HG02571 (cell line): ENCODE data around the gene EZH1.
"Not testable (repeated sequence)": the region's sequence is repeated elsewhere in the genome, so short reads cannot be mapped to it uniquely, and the experiment has no call there.

Source experiments
- ATAC-seq: cut with Tn5 transposase; IDR thresholded peaks from one replicate; pipeline ENCODE4 v1.9.1; 2021; ENCODE audit warnings: mild to moderate bottlenecking, moderate library complexity; ENCODE audit not compliant: unreplicated experiment

The EZH1 gene

DNA sequence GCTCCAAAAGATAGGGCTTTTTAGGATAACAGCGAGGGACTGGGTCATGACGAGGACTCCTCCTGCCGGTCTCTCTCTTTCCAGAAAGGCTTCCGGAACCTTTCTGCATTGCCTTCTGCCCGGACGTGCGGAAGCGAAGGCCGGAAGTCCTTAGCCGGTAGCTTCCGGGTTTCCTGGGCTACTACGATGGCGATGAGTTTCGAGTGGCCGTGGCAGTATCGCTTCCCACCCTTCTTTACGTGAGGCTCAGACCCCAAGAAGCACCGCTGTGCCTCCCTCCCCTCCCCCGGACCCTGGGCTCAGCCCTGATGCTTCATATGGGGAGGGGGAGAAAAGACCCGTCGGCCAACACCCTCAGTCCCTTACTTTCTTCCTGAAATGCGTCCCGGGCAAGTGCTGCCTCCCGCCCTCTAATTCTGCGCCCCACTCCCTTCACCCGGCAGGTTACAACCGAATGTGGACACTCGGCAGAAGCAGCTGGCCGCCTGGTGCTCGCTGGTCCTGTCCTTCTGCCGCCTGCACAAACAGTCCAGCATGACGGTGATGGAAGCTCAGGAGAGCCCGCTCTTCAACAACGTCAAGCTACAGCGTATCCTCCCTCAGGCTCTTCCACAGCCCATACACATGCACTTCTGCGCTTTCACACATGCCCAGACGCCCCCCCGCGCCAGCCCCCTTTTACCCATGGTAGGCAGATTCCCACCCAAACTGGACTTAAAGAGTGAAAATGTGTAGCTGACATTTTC lies 28.6 kb upstream of the EZH1 start, which contains the start of gene VPS25:
TSS of gene VPS25 (plus strand) at position 160 of the 746 bp plus-strand sequence. CDS start at position 187, 27 bp downstream.
- ATAC-seq, result peak; percentile 79

GRCh38 chr17:42772945-42773289 lies 28.1 kb upstream of the EZH1 start:
- ATAC-seq, result no peak

- ATAC-seq, result not testable (repeated sequence)
Observed at GRCh38 chr17:42769964-42770363, 25.1 kb upstream of the EZH1 start.

GRCh38 chr17:42768006-42768405 lies 23.2 kb upstream of the EZH1 start:
- not testable (repeated sequence) for ATAC-seq

DNA sequence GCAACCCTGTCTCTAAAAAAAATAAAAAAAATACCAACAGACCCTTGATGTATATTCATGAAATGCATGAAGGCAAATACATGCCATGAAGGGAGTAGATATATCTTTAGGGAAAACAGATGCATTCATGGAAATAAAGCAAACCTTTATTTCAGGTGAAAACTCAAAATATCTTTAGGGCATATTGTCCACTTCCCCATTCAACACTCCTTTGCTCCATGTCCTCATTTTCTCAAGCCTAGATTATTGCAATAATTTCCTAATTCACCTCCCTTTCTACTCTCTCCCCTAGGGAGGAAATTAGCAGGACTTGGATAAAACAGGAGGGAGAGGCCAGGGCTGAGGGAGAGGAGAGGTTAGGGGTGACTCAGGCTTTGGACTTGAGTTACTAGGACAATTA lies 22.7 kb upstream of the EZH1 start:
- ATAC-seq, result no peak

DNA sequence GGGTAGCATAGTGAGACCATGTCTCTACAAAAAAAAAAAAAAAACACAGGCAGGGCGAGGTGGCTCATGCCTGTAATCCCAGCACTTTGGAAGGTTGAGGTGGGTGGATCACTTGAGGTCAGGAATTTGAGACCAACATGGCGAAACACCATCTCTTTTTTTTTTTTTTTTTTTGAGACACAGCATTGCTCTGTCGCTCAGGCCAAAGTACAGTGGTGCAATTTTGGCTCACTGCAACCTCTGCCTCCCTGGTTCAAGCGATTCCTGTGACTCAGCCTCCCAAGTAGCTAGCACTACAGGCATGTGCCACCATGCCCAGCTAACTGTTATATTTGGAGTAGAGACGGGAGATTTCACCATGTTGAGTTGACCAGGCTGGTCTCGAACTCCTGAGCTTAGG lies 21.3 kb upstream of the EZH1 start:
- ATAC-seq, result no peak

GRCh38 chr17:42761638-42762037 lies 16.8 kb upstream of the EZH1 start:
- ATAC-seq, result no peak

DNA sequence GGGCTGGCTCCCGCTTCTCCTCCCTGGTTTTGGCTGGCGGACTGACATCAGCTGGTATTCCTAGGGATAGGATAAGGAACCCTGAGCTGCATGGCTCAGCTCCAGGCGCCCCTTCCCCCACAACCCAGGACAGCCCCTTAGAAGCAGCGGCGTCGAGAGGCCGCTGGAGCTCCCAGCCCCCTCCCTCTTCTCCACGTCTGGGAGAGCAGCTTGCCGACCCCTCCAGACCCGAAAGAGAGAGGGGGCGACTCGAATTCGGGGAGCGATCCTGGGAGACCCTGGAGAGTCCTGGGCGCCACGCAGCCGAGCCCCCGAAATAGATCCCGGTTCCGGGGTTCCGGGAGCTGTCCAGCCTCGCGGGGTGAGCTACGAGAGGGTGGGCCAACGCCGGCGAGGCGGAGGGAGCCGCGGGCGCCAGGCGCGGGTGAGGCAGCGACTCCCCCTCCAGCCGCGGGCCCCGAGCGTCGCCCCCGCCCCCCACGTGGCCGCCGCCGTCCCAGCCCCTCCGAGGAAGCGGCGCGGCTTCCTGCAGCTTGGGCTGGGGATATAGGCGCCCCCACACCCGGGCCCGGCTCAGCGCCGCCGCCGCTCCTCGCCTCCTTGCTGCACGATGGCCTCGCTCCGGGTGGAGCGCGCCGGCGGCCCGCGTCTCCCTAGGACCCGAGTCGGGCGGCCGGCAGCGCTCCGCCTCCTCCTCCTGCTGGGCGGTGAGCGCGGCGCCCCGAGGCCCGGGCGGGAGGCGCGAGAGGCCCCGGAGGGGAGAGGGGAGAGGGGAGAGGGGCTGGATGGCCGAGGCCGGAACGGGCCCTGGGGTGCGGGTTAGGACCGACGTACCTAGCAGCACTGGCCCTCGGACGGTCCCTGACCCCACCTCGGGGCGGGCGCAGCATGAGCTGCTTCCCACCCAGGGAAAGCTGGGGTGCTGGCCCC lies 16.1 kb upstream of the EZH1 start, which contains the start of gene RAMP2:
TSS of gene RAMP2 (plus strand) at position 576 of the 930 bp plus-strand sequence. CDS start at position 611, 35 bp downstream.
- no peak for ATAC-seq

DNA sequence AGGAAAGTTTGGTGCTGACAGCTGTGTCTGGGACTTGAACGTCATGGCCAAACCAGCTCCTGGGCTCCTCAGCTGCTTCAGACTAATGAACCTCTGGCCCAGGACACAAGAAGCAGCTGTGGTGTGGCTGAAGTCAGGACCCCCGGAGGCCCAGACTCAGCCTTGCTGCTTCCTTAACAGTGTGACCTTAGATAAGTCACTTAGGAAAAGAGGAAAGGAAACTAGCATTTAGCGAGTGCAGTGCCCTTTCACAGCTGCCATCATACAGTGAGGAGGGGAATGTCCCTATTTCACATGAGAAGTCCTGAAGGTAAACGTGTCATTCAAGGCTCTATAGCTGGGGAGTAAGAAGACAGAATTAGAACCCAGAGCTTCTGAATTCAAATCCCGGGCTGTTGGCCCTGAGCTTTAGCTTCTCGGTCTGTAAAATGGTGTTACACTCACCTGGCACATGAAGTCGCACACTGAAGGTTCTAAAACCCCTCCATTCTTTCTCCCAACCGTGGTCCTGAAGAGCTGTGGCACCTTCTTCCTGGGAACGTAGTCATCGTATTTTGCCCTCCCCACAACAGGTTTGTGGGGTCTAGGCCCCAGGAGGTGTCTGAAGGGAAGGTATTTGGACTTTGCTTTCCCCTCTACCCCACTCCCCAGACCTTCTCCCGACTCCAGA lies 15.3 kb upstream of the EZH1 start:
- no peak for ATAC-seq

GRCh38 chr17:42754782-42755181 lies 9.9 kb upstream of the EZH1 start:
- ATAC-seq, result no peak

- ATAC-seq, result no peak
Observed at GRCh38 chr17:42751628-42752027, 6.8 kb upstream of the EZH1 start.

- no peak for ATAC-seq
Observed at GRCh38 chr17:42750739-42751344, 6.0 kb upstream of the EZH1 start.

GRCh38 chr17:42748908-42749798 lies 4.3 kb upstream of the EZH1 start:
- no peak for ATAC-seq

- ATAC-seq, result no peak
Observed at GRCh38 chr17:42748202-42748907, 3.5 kb upstream of the EZH1 start.

- ATAC-seq, result peak; percentile 49
Observed at GRCh38 chr17:42744283-42744805, 496 bp downstream of the EZH1 start.

GRCh38 chr17:42743595-42744282 lies 1.1 kb downstream of the EZH1 start:
- no peak for ATAC-seq

GRCh38 chr17:42742916-42743315 lies 1.9 kb downstream of the EZH1 start:
- not testable (repeated sequence) for ATAC-seq

- ATAC-seq, result no peak
Observed at GRCh38 chr17:42740699-42741098, 4.1 kb downstream of the EZH1 start.
